LNCaP clone FGC (cell line): Measurements from ENCODE around the gene TCF25.

Source experiments
- DNase-seq: peaks from one replicate; pipeline ENCODE4 v3.0.0-alpha.2; 2011; ENCODE audit warnings: low read depth
- H3K4me3 ChIP-seq: 2 replicates; pipeline ENCODE4 v1.5.1; 2011; ENCODE audit warnings: mild to moderate bottlenecking, low read depth, low read length, control low read depth
- TF ChIP-seq, protein P1 (sequence below): IDR thresholded peaks from 2 replicates; pipeline ENCODE4 v1.5.1; 2012; ENCODE audit warnings: mild to moderate bottlenecking; ENCODE audit not compliant: control insufficient read depth, insufficient read depth; ENCODE audit errors: extremely low read depth

The TCF25 gene

DNA sequence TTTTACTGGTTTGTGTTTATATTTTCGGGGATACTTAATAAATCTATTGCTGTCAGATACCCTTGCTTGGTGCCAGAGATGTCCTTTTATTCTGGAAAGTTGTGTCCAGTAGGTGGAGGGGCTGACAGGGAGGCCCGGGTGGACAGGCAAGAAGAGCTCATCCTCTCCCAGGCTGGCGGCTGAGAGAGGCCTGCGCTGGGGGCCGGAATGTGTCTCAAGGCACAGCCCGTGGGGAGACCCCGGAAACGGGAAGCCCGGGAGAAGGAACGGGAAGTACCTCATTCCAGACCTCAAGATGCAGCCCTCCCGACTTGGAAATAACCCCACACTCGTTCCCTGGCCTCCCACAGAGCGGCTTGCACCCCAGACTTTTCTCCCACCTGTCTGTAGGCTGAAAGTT lies 62.6 kb downstream of the TCF25 start:
- TF ChIP-seq, protein P1, sequence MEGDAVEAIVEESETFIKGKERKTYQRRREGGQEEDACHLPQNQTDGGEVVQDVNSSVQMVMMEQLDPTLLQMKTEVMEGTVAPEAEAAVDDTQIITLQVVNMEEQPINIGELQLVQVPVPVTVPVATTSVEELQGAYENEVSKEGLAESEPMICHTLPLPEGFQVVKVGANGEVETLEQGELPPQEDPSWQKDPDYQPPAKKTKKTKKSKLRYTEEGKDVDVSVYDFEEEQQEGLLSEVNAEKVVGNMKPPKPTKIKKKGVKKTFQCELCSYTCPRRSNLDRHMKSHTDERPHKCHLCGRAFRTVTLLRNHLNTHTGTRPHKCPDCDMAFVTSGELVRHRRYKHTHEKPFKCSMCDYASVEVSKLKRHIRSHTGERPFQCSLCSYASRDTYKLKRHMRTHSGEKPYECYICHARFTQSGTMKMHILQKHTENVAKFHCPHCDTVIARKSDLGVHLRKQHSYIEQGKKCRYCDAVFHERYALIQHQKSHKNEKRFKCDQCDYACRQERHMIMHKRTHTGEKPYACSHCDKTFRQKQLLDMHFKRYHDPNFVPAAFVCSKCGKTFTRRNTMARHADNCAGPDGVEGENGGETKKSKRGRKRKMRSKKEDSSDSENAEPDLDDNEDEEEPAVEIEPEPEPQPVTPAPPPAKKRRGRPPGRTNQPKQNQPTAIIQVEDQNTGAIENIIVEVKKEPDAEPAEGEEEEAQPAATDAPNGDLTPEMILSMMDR: no peak
- no peak for DNase-seq
- no peak overlapping the region for H3K4me3 ChIP-seq

DNA sequence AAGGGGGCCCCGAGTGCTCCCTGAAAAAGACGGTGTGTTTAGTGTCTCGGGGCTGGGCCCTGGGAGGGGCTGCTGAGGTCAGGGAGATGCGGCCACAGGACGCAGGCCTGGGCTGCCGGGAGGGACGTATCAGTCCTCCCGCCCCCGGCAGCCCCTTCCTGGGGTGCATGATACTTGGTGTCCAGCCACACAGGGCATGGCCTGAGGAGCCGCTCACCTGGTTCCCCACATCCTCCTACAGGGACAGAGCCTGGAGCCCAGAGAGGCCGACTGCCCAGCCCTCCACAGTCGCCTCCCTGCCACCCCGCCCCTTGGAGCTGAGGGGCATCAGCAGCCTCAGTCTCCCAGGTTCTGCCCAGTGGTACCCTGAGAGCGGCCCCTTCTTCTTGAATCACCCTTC lies 63.1 kb downstream of the TCF25 start:
- TF ChIP-seq, protein P1: no peak
- H3K4me3 ChIP-seq: no peak overlapping the region
- no peak for DNase-seq

DNA sequence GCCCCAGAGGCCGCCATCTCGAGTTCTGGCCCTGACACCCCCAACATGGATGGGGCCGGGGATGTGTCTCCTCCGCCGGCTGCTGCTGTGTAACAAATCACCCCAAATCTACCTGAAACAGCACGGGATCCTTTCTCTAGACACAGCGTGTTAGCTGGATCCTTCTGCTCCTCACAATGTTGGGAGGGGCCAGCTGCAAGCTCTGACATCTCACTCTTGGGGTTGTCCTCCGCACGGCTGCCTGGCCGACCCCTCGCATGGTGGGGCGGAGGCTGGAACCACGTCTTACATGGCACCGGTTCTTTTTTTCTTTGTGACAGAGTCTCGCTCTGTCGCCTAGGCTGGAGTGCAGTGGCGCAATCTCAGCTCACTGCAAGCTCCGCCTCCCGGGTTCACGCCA lies 63.6 kb downstream of the TCF25 start:
- no peak for DNase-seq
- TF ChIP-seq, protein P1: no peak
- no peak overlapping the region for H3K4me3 ChIP-seq

DNA sequence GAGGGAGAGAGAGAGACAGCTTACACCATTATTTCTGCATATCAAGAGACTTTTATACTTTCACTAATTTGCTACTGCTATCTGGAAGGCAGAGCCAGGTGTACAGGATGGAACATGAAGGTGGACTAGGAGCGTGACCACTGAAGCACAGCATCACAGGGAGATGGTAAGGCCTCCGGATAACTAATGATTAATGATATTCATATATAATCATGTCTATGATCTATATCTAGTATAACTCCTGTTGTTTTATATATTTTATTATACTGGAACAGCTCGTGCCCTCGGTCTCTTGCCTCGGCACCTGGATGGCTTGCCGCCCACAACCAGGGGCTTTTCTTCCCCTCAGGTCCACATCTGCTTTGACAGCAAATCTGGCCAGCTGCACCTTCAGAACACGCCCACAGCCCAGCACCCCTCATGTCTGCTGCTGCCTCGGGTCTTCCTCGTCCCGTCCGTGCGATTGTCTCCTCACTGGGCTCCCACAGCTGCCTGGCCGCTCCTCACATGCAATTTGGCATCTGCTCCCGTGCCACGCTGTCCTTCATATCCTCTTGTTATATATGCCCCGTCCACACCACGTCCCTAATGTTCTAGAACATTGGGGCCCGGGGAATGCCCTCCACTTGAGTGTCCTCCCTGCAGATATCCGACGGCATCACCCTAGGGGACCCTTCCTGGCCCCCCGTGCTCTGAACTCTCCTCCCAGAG lies 64.9 kb downstream of the TCF25 start:
- TF ChIP-seq, protein P1: no peak
- no peak overlapping the region for H3K4me3 ChIP-seq
- no peak for DNase-seq

DNA sequence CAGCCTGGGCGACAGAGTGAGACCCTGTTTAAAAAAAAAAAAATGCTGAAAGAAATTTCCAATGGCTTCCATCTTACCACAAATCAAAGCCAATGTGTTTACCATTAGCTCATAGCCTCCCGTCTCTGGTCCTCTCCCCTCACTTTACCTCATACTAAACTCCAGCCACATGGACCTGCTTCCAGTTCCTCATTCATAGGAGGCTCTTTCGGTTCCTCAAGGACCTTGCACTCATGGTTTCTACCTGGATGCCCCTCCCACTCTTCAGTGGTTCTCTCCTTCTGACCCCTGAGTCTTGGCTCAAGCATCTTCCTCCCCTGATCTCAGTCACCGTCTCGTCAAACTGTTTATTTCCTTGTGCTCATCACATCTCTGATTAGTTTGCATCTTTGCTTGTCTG lies 71.4 kb downstream of the TCF25 start:
- H3K4me3 ChIP-seq: no peak overlapping the region
- TF ChIP-seq, protein P1: no peak
- DNase-seq: no peak

DNA sequence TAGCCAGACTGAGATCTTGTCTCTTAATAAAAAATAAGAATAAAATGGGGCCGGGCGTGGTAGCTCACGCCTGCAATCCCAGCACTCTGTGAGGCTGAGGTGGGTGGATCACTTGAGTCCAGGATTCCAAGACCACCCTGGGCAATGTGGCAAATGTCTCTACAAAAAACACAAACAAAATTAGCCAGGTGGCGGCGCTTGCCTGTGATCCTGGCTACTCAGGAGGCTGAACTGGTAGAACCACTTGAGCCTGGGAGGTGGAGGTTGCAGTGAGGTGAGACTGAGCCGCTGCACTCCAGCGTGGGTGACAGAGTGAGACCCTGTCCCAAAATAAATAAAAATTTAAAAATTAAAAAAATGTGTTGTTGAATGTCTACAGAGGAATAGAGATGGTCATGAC lies 72.3 kb downstream of the TCF25 start:
- no peak overlapping the region for H3K4me3 ChIP-seq
- no peak for DNase-seq

DNA sequence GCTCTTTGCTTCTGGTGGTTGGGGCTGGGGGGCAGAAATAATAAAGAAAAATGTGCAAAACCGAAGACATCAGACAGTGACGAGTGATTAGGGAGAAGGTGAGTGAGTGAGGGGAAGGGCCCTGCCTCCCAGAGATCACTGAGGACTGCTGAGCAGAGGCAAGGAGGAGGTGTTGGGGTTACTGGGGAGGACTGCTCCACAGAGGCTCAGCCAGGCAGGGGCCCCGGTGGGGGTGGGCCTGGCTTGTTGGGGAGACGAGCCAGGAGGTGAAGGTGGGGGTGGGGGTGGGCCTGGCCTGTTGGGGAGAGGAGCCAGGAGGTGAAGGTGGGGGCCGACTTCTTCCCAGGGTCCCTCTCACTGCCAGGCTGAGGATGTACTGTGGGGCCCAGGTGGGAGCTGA lies 73.1 kb downstream of the TCF25 start:
- TF ChIP-seq, protein P1: no peak
- no peak overlapping the region for H3K4me3 ChIP-seq
- no peak for DNase-seq

More for the DNA sequence above, 72.3 kb downstream of the TCF25 start:
- TF ChIP-seq, protein P1: peak; percentile 33; the same call in 1 of the 2 replicates
